Heart right ventricle (tissue), 16 donors: ENCODE results near the gene SPACA1. TPM values are rescaled to one million over a fixed set of nuclear protein-coding genes. Genes with fewer than 3 reads are reported as not detected.

Experiments
- ATAC-seq, 8 donors: fragments of 200-7000 bp; cut with Tn5 transposase; one replicate each; pipeline ENCODE4 v1.9.1; 2020; ENCODE audit warnings: mild to moderate bottlenecking in 8 of 8, moderate library complexity in 8 of 8, moderate number of reproducible peaks in 1 of 8
- DNase-seq, 2 donors: peaks; one replicate each; pipeline ENCODE4 v3.0.0-alpha.2; 2020
- H3K27ac ChIP-seq, 10 donors: fragments of 200-600 bp; sonication (generic) in 2 of 10; one replicate each; pipeline versions ENCODE4 v1.5.0 to v1.8.0; 2020 to 2022; ENCODE audit warnings: mild to moderate bottlenecking in 3 of 10
- H3K27me3 ChIP-seq, 7 donors: fragments of 200-600 bp; one replicate each; pipeline ENCODE4 v1.8.0; 2021 to 2022; ENCODE audit warnings: mild to moderate bottlenecking in 2 of 7
- H3K36me3 ChIP-seq, 9 donors: fragments of 200-600 bp; sonication (generic) in 1 of 9; one replicate each; pipeline versions ENCODE4 v1.5.0 to v1.8.0; 2020 to 2022; ENCODE audit warnings: mild to moderate bottlenecking in 2 of 9
- H3K4me1 ChIP-seq, 9 donors: fragments of 200-600 bp; sonication (generic) in 1 of 9; one replicate each; pipeline versions ENCODE4 v1.5.0 to v1.8.0; 2020 to 2022; ENCODE audit warnings: mild to moderate bottlenecking in 4 of 9
- H3K4me3 ChIP-seq, 10 donors: fragments of 200-600 bp; sonication (generic) in 2 of 10; one replicate each; pipeline versions ENCODE4 v1.5.0 to v1.8.0; 2020 to 2022; ENCODE audit warnings: mild to moderate bottlenecking in 7 of 10, moderate library complexity in 2 of 10
- H3K9me3 ChIP-seq, 11 donors: fragments of 200-600 bp in 10 of 11; sonication (generic) in 2 of 11; one replicate each; pipeline versions ENCODE4 v1.5.0 to v1.8.0; 2013 to 2022; ENCODE audit warnings: mild to moderate bottlenecking in 2 of 11, control low read depth in 1 of 11, moderate library complexity in 1 of 11
- CTCF ChIP-seq, 9 donors: fragments of 200-600 bp; sonication (generic) in 2 of 9; IDR thresholded peaks; one replicate each; pipeline versions ENCODE4 v1.5.0 to v1.8.0; 2021 to 2022; ENCODE audit warnings: antibody characterized with exemption in 9 of 9, mild to moderate bottlenecking in 5 of 9, moderate library complexity in 1 of 9
- WGBS, 2 donors: extraction: QIAGEN DNeasy Blood & Tissue Kit; methylation state at CpG; one replicate each; pipeline ENCODE4 v1.1.7; 2013; ENCODE audit warnings: inconsistent platforms in 1 of 2; 5-methylcytosine and 5-hydroxymethylcytosine counted together
- intact Hi-C, 10 donors: fragments of 100-400 bp; cut with DNase I; formaldehyde crosslinking; loops; one replicate each; pipeline versions ENCODE4 v1.11.1 to v1.14.2; 2022
- polyA plus RNA-seq, 2 donors: library from polyadenylated mRNA; stranded (reverse); fragments of 200-250 nt; gene quantifications; one replicate each; pipeline ENCODE4 v1.2.3, GENCODE V29; 2013
- total RNA-seq, 10 donors: library from RNA; stranded (reverse); fragmentation: NEBNext Ultra II Directional in 3 of 10; extraction: Animal tissue kit (Norgen Biotek cat#: 25700) in 3 of 10; gene quantifications; one replicate each; pipeline versions ENCODE4 v1.2.1 to v1.2.4, GENCODE V29; 2021 to 2023
- donor health status: Arrhythmogenic right ventricular cardiomyopathy.
- donor health status: ischemic (EF 13 %, LVEDD 7.1; RV severe dilation, severe dysfunction).
- donor health status: healthy with polysubstance abuse.
- donor health status: DM: no; HTN: yes; CAD: no.
- donor health status: DM: no; HTN: no; CAD: no.
- donor health status: ischemic (EF 25% LVEDD 6.9; RV normal size, moderate dysfunction).
- donor health status: ischemic (EF 25% LVEDD 5.7; RV mildly dilated, moderate dysfunction).
- donor health status: healthy.
- donor health status: DM: yes; HTN: yes; CAD: no.
- donor health status: Ischemic cardiomyopathy.
- donor health status: ischemic (EF 35%, LVEDD 5.7; RV mildly dilated, moderate dysfunction).
- donor health status: nonischemic (EF 11% LVEDD 7.7; RV severe dilation, severe dysfunction).
- donor health status: DM: yes; HTN: yes; CAD: no.
- donor health status: PGD.
- donor health status: ischemic (EF 29% LVEDD 5.4; RV normal size, mild dysfunction).
- donor health status: nonischemic (EF 23%, LVEDD 6.1; RV moderate dilation, normal function).

SPACA1 gene
- total and polyA plus RNA-seq, 12 donors: not detected

DNA sequence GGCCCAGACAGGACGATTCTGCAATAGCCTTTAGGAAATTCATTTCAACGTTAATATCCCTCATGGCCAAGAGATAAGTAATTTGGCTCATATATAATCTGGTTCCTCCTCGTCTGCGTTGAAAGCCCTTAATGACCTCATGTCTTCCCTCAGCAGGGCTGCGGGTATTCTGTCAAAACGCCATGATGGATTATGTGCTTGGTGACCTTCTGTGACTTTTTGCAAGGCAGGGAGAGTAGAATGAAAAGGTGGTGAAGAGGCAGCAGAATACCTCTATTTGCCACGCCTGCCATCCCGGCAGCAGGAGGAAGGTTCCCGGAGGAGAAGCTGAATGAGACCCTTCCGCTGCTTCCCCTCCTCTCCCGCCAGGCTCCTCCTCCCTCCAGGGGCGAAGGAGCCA is 41.1 kb upstream of the SPACA1 start:
- 50 to 55% methylated on average over 12 of the region's 12 CpGs for WGBS, 2 donors
- ATAC-seq (no peak), DNase-seq (no peak)
- no peak for TF ChIP-seq CTCF (IDR thresholded peaks at IDR 0.05)
- Histone ChIP-seq H3K4me3 (no peak overlapping the region), H3K36me3 (no peaks in the 10 kb centered on the region), H3K9me3 (no peaks in the 10 kb centered on the region), H3K27me3 (peaks cover 0 to 18% (median 0%) of the 10 kb centered on the region in 7 donors), H3K4me1 (no peaks in the 10 kb centered on the region), H3K27ac (no peak overlapping the region)
- intact Hi-C loops: no loop called here

DNA sequence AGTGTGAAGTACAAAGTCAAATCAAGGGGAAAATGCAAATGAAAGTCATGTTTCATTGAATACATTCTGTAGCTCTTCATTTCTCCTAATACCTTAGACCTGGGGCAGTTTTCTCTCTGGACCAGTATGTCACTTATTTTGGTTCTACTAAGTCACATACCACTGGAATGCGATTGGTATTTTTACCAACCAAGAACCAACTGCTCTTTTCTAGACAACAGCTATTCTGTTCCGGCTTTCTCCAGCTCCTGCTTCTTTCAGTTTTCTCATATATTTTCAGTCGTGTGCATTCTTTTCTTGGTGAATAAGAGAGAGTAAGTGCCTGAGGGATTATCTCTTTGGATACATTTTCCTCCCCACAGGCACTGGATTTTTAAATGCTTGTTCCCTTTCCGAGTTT is 39.2 kb upstream of the SPACA1 start:
- H3K27me3 ChIP-seq: peaks cover 0 to 17% (median 0%) of the 10 kb centered on the region in 7 donors
- ATAC-seq (no peak), DNase-seq (no peak)
- no peak overlapping the region for H3K4me3 ChIP-seq
- no peaks in the 10 kb centered on the region for H3K9me3 ChIP-seq
- no peaks in the 10 kb centered on the region for H3K36me3 ChIP-seq
- no peak for TF ChIP-seq CTCF (IDR thresholded peaks at IDR 0.05)
- H3K4me1 ChIP-seq: peaks cover 0 to 3% (median 0%) of the 10 kb centered on the region in 9 donors
- H3K27ac ChIP-seq: no peak overlapping the region
- WGBS, 2 donors: 63 to 72% methylated on average over 4 of the region's 4 CpGs
- intact Hi-C loops: no loop called here

- Histone ChIP-seq H3K27ac (no peak overlapping the region), H3K4me3 (no peak overlapping the region), H3K36me3 (no peaks in the 10 kb centered on the region), H3K27me3 (peaks cover 0 to 13% (median 0%) of the 10 kb centered on the region in 7 donors), H3K9me3 (no peaks in the 10 kb centered on the region), H3K4me1 (peaks cover 0 to 3% (median 0%) of the 10 kb centered on the region in 9 donors)
- DNase-seq: no peak
- intact Hi-C loops: no loop called here
- TF ChIP-seq CTCF (IDR thresholded peaks at IDR 0.05): no peak
- ATAC-seq: no peak
- 60 to 74% methylated on average over 2 of the region's 2 CpGs for WGBS, 2 donors
Observed at GRCh38 chr6:88008831-88009231, 38.8 kb upstream of the SPACA1 start.

DNA sequence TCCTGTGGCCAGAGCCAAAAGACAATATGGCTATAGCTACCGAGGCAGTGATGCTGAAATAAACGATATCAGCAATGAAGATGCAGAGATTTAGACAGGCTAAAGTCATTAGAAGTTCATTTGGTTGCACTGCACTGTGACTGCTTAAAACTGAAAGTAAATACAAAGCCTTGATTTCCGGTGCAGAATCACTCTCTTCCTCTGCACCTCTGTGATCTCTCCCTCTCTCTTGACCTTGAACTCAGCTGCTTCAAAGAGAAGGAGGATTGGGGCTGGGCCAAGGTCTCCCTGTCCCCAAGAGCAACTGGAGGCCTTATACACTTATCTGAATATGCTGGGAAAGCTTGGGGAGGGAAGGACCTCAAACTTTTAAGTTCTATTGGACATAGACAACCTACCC is 34.6 kb upstream of the SPACA1 start:
- WGBS, 2 donors: 65 to 67% methylated on average over 3 of the region's 3 CpGs
- Histone ChIP-seq H3K27ac (no peak overlapping the region), H3K27me3 (peaks cover 0 to under 1% (median 0%) of the 10 kb centered on the region in 7 donors), H3K4me3 (no peak overlapping the region), H3K9me3 (no peaks in the 10 kb centered on the region), H3K4me1 (peaks cover 0 to 3% (median 0%) of the 10 kb centered on the region in 9 donors), H3K36me3 (no peaks in the 10 kb centered on the region)
- TF ChIP-seq CTCF (IDR thresholded peaks at IDR 0.05): no peak
- ATAC-seq: no peak
- intact Hi-C loops: no loop called here
- DNase-seq: no peak
